Activated naive CD8-positive, alpha-beta T cell treated with anti-CD3 and anti-CD28 coated beads for 36 hours (primary cell): ENCODE results near the gene KRTAP4-3. TPM values are rescaled to one million over a fixed set of nuclear protein-coding genes. Genes with fewer than 3 reads are reported as not detected.
"Not testable (repeated sequence)": the region's sequence is repeated elsewhere in the genome, so short reads cannot be mapped to it uniquely, and the experiment has no call there.

Experiments
- DNase-seq: peaks from one replicate; pipeline ENCODE4 v3.0.0; 2021
- H3K27ac Mint-ChIP-seq: one replicate; pipeline ENCODE4 v1.8.0; 2022; ENCODE audit warnings: mild to moderate bottlenecking, moderate library complexity, mixed read lengths
- H3K27me3 Mint-ChIP-seq: one replicate; pipeline ENCODE4 v1.8.0; 2022; ENCODE audit warnings: mild to moderate bottlenecking, mixed read lengths
- H3K36me3 Mint-ChIP-seq: one replicate; pipeline ENCODE4 v1.8.0; 2021; ENCODE audit warnings: mild to moderate bottlenecking, mixed read lengths
- H3K4me1 Mint-ChIP-seq: one replicate; pipeline ENCODE4 v1.8.0; 2021; ENCODE audit warnings: mixed read lengths
- H3K4me3 Mint-ChIP-seq: one replicate; pipeline ENCODE4 v1.8.0; 2022; ENCODE audit warnings: mild to moderate bottlenecking, moderate library complexity, mixed read lengths
- H3K9me3 Mint-ChIP-seq: one replicate; pipeline ENCODE4 v1.8.0; 2022; ENCODE audit warnings: mixed read lengths
- total RNA-seq, 2 experiments: library from RNA; stranded (reverse); gene quantifications; one replicate each; pipeline ENCODE4 v1.2.3, GENCODE V29; 2021

Gene KRTAP4-3
- total RNA-seq, 2 experiments from 2014 or later: not detected

DNA sequence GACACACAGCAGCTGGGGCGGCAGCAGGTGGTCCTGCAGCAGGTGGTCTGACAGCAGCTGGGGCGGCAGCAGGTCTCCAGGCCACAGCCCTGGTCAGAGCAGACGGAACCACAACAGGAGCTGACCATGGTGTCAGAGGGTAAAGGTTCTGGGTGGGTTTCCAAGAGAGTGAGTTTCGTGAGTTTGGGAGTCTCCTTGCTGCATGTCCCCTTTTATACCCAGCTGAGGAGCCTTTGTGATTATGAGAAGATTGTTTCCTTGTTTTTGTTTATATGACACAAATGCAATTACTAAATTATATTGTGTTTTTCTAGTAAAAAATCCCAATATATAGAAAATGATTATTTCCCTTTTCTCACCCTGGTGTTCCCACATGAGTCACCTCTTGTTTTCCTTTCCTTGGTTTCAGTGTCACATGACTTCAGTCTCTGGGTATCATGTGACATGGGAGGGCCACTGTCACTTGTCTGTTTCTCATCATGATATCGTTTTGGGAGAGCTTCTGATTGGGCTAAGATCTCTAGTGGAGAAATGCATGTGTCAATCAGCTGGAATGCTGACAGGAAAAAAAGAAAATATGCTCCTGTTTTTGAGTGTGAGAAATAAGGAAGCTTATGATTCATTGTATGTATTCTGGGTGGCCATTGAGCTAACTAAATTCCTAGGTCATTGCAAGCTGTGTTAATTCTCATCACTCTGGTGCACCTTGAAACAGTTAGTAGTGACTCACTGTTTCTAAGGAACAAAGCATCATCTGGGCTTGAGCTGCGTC is 27.5 kb downstream of the KRTAP4-3 start, which contains the start of gene KRTAP4-6:
TSS of gene KRTAP4-6 (minus strand) at position 185 of the 772 bp plus-strand sequence. CDS start at position 128, 57 bp downstream.
- Mint-ChIP-seq H3K4me1 (no peaks in the 10 kb centered on the region), H3K9me3 (peaks cover 33% of the 10 kb centered on the region), H3K36me3 (peaks cover 7% of the 10 kb centered on the region), H3K4me3 (no peak within 1 kb of the TSS), H3K27ac (no peak within 1 kb of the TSS), H3K27me3 (no peaks in the 10 kb centered on the region)
- no peak for DNase-seq

DNA sequence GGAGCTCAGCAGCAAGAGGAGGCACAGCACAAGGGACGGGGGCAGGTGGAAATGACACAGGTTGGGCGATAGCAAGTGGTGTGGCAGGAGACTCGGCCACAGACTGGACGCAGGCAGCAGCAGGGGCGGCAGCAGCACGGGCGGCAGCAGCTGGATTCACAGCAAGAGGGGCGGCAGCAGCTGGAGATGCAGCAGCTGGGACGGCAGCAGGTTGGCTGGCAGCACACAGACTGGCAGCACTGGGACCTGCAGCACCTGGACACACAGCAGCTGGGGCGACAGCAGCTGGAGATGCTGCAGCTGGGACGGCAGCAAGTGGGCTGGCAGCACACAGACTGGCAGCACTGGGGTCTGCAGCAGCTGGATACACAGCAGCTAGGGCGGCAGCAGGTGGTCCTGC is 28.2 kb downstream of the KRTAP4-3 start:
- H3K27ac Mint-ChIP-seq, DNase-seq, H3K4me3 Mint-ChIP-seq, H3K36me3 Mint-ChIP-seq, H3K27me3 Mint-ChIP-seq, H3K4me1 Mint-ChIP-seq: not testable (repeated sequence)
- H3K9me3 Mint-ChIP-seq: peaks cover 31% of the 10 kb centered on the region

DNA sequence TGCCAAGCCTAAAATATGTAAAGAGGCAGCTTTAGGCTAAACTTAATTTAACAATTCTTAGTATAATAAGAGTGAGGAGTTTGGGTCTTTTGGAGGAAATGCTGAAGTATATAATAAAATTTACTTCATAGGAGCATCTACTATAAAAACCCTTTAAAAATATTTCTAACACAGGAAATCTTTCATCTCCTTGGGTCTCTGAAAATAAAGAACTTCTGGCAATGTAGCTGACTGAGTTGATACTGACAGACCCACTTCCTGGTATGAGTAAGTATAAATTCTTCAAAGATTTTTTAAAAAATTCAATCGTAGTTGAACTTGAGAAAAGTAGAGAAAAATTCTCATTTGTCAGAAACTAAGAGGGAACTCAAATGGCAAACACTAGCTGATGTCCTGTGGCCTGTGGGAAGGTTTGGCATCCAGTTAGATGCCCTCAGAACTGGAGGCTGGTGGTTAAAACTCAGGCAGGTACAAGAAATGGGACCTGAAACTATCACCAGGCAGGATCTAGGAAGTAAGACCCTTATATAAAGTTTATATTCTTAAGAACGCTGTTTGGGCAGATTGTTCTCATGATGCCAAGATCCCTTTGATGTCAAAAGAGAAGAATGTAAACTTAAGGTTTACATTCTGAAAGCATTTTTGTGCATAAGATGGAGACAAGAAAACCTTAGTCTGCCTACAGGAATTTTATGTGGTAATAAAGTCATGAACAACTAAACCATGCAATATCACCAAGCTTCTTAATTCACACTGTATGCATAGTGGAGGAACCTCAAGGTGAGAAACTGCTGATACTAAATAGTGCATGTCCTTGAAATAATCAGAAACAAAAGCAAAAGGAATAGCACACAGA is 33.9 kb downstream of the KRTAP4-3 start:
- Mint-ChIP-seq H3K36me3 (no peaks in the 10 kb centered on the region), H3K4me1 (peaks cover 22% of the 10 kb centered on the region), H3K27me3 (no peaks in the 10 kb centered on the region), H3K4me3 (no peak overlapping the region), H3K9me3 (peaks cover 13% of the 10 kb centered on the region), H3K27ac (peak overlapping the region; percentile 64)
- no peak for DNase-seq

DNA sequence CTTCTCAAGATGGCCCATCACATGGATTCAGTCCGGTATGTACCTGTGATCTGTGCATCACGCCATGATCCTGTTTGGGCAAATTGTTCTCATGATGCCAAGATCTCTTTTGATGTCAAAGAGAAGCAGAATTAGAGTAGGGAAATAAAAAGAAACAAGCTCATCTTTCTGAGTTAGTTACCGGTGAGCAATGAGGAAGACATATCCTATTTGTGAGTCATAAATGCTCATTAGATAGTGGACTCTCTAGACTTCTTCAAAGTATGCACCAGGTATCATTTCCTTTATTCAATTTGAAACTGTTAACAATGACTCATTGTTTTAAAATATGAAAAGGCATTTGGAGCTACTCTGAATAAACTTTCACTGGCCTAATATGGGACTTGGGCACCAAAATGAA is 36.0 kb downstream of the KRTAP4-3 start:
- peaks cover 14% of the 10 kb centered on the region for H3K9me3 Mint-ChIP-seq
- H3K4me3 Mint-ChIP-seq: no peak overlapping the region
- no peak for DNase-seq
- no peaks in the 10 kb centered on the region for H3K27me3 Mint-ChIP-seq
- peak overlapping the region; percentile 44 for H3K27ac Mint-ChIP-seq
- H3K4me1 Mint-ChIP-seq: peaks cover 22% of the 10 kb centered on the region
- no peaks in the 10 kb centered on the region for H3K36me3 Mint-ChIP-seq

DNA sequence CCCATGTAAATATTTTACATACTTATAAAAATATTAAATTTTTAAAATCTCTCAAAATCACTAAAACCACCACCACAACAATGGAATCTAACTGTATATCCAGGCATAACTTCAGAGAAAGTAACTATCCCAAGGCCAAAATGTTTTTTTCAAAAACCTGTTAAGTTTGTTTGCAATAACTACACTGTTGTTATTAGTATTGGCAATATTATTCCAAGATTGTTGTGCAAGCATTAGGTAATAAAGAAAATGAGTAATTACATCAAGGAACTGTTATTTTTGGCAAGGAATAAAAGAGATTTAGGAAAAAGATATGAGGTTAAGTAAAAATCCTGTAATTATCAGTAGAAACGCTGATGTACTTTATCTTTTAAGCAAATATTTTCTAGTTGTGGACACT is 40.6 kb downstream of the KRTAP4-3 start:
- no peak overlapping the region for H3K4me3 Mint-ChIP-seq
- no peaks in the 10 kb centered on the region for H3K27me3 Mint-ChIP-seq
- DNase-seq: no peak
- H3K36me3 Mint-ChIP-seq: peaks cover 4% of the 10 kb centered on the region
- H3K9me3 Mint-ChIP-seq: peaks cover 18% of the 10 kb centered on the region
- H3K4me1 Mint-ChIP-seq: peaks cover 40% of the 10 kb centered on the region
- H3K27ac Mint-ChIP-seq: no peak overlapping the region

DNA sequence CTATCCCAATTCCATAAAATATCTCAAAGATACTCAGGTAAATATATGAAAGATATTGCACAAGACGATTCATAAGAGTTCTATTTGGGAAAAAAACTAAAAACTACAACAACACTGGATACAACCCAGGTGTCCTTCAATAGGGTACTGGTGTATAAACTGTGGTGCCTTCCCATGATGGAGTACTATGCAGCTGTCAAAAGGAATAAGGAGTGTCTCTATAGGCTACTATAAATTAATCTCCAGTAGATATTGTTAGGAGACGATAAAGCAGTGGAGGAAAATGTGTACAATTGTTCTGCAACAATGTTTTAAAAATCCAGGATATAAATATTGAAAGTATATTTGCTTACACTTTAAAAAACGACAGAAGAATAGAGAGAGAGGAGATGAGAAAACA is 41.6 kb downstream of the KRTAP4-3 start:
- Mint-ChIP-seq H3K4me1 (peaks cover 31% of the 10 kb centered on the region), H3K36me3 (peaks cover 4% of the 10 kb centered on the region), H3K27ac (no peak overlapping the region), H3K27me3 (no peaks in the 10 kb centered on the region), H3K9me3 (peaks cover 19% of the 10 kb centered on the region), H3K4me3 (no peak overlapping the region)
- no peak for DNase-seq

DNA sequence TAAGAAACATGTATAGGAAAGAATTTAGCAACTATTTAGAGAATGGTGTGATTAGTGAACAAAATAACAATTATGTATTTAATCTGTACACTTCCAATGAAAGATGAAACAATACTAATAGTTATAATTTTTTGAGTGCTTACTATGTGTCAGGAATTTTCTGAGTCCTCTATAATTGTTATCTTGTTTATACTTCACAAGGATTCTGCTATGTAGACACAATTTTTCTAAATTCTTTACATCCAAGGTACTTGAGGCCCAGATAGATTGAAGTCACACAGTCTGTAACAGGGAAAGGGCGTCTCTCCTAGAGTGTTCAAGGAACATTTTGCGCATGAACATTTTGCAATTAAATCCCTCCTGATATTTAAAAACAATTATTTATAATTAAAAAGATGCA is 43.0 kb downstream of the KRTAP4-3 start:
- Mint-ChIP-seq H3K27ac (no peak overlapping the region), H3K4me3 (no peak overlapping the region)

DNA sequence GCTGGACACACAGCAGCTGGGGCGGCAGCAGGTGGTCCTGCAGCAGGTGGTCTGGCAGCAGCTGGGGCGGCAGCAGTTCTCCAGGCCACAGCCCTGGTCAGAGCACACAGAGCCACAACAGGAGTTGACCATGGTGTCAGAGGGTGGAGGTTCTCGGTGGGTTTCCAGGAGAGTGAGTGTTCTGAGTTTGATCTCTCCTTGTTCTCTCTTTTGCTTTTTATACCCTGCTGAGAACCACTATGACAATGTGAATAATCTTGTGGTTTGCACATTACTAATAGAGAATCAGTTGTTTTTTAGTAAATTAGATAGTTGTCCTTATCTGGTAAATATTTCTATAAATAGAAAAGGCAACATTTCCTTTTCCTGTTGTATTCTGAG is 44.0 kb downstream of the KRTAP4-3 start, which contains the start of gene KRTAP4-12:
TSS of gene KRTAP4-12 (minus strand) at position 192 of the 381 bp plus-strand sequence. CDS start at position 132, 60 bp downstream.
- Mint-ChIP-seq H3K9me3 (peaks cover 16% of the 10 kb centered on the region), H3K27ac (peak within 1 kb of the TSS; percentile 4), H3K4me1 (peaks cover 37% of the 10 kb centered on the region)
- H3K36me3 Mint-ChIP-seq, DNase-seq, H3K27me3 Mint-ChIP-seq, H3K4me3 Mint-ChIP-seq: not testable (repeated sequence)

More for the DNA sequence above, 43.0 kb downstream of the KRTAP4-3 start:
- Mint-ChIP-seq H3K27me3 (no peaks in the 10 kb centered on the region), H3K36me3 (peaks cover 7% of the 10 kb centered on the region), H3K4me1 (peaks cover 36% of the 10 kb centered on the region), H3K9me3 (peaks cover 19% of the 10 kb centered on the region)
- DNase-seq: no peak

DNA sequence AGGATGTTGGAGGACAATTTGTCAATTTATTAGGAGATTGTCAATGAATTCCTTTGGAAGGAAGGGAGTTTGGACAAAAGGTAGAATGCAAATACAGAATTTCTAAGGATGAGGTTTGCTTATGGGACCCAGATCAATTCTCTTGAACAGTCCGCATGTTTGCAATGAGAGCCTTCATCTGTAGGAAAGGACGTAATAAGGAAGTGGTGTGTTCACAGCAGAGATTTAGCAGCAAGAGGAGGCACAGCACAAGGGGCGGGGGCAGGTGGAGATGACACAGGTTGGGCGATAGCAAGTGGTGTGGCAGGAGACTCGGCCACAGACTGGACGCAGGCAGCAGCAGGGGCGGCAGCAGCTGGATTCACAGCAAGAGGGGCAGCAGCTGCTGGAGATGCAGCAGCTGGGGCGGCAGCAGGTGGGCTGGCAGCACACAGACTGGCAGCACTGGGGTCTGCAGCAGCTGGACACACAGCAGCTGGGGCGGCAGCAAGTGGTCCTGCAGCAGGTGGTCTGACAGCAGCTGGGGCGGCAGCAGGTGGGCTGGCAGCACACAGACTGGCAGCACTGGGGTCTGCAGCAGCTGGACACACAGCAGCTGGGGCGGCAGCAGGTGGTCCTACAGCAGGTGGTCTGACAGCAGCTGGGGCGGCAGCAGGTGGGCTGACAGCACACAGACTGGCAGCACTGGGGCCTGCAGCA is 44.6 kb downstream of the KRTAP4-3 start:
- DNase-seq, H3K4me3 Mint-ChIP-seq, H3K36me3 Mint-ChIP-seq, H3K27me3 Mint-ChIP-seq: not testable (repeated sequence)
- Mint-ChIP-seq H3K4me1 (peaks cover 40% of the 10 kb centered on the region), H3K9me3 (peaks cover 12% of the 10 kb centered on the region), H3K27ac (peak overlapping the region; percentile 4)

DNA sequence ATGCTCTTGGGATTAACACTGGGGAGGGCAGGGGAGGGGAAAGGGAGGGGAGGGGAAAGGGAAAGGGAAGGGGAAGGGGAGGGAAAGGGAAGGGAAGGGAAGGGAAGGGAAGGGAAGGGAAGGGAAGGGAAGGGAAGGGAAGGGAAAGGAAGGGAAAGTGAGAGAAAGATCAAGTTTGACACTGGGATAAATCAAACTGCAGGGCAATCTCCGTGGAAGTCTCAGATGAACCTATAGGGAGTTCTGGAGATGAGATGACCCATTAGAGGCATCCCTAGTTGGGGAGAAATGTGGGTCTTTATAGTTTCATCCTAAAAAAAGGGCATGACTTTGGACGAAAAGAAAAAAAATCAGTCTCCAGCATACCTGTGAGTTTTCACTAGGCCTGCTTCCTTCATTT is 46.3 kb downstream of the KRTAP4-3 start:
- Mint-ChIP-seq H3K36me3 (peaks cover 7% of the 10 kb centered on the region), H3K4me1 (peaks cover 40% of the 10 kb centered on the region), H3K27ac (no peak overlapping the region), H3K9me3 (peaks cover 12% of the 10 kb centered on the region), H3K4me3 (no peak overlapping the region), H3K27me3 (no peaks in the 10 kb centered on the region)
- no peak for DNase-seq

DNA sequence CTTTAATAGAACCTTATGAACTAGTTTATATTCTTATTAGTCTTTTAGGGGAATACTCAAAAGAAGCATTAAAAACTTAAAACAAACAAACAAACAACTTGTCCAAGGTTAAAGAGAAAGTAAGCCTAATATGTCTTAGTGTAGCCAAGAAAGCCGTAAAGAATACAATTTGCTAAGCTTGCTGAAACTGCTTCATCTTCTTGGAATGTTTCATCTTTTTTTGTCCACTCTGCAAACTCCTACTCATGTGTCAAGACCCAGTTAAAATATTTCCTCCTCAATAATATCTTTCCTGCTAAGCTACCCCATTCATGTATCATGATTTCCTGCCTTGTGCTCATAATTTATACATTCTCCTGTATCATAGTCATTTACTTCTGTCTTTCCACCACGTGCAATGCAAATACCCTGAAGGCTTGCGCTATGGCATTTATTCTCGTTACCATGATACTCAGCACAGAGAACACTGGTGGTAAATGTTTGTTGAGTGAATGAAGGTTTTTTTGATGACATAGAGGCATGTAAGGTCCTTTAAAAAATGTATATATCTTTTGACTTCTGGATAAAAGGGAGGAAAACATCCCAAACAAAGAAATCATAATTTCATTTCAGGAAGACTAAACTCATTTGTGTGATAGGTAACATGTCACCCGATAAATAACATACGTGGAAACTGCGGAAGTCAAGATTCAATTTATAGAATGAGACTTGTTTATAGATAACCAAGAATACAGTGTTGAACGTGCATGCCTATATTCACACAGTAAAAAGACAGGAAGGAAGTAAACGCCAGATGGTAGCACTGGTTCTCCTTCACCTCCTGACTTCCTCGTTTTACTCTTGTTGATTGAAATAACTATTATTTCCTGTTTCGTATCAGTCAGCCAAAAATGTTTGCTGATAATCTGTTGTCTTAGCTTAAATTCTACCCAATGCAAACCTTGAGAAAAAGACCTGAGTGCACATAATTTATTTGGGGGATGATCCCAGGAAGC is 48.0 kb downstream of the KRTAP4-3 start:
- not testable (repeated sequence) for H3K4me3 Mint-ChIP-seq, H3K36me3 Mint-ChIP-seq, DNase-seq, H3K9me3 Mint-ChIP-seq, H3K27me3 Mint-ChIP-seq
- H3K4me1 Mint-ChIP-seq: peaks cover 33% of the 10 kb centered on the region
- H3K27ac Mint-ChIP-seq: peak overlapping the region; percentile 68

DNA sequence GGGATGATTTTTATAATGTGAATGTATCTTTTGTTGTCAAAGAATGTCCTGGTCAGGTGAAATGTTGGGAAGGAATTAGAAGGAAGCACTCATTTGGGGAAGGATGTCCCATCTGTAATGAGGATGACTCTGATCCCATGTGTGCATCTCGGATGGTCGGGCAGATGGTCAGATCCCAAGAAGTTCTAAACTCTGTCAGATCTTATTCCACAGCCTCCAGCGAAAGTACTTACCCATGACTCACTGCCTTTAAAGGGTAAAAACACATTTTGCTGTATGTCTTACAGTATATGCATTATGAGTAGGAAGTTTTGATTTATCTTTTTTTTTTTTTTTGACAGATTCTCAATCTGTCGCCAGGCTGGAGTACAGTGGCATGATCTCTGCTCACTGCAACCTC is 49.3 kb downstream of the KRTAP4-3 start:
- no peak overlapping the region for H3K27ac Mint-ChIP-seq
- no peak overlapping the region for H3K4me3 Mint-ChIP-seq
- H3K27me3 Mint-ChIP-seq: no peaks in the 10 kb centered on the region
- H3K9me3 Mint-ChIP-seq: peaks cover 6% of the 10 kb centered on the region
- DNase-seq: no peak
- peaks cover 7% of the 10 kb centered on the region for H3K36me3 Mint-ChIP-seq
- H3K4me1 Mint-ChIP-seq: peaks cover 23% of the 10 kb centered on the region

DNA sequence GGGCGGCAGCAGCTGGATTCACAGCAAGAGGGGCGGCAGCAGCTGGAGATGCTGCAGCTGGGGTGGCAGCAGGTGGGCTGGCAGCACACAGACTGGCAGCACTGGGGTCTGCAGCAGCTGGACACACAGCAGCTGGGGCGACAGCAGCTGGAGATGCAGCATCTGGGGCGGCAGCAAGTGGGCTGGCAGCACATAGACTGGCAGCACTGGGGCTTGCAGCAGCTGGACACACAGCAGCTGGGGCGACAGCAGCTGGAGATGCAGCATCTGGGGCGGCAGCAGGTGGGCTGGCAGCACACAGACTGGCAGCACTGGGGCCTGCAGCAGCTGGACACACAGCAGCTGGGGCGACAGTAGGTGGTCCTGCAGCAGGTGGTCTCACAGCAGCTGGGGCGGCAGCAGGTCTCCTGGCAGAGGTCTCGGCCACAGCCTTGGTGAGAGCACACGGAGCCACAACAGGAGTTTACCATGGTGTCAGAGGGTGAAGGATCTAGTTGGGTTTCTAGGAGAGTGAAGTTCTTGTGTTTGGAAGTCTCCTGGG is 50.1 kb downstream of the KRTAP4-3 start, which contains the start of gene KRTAP4-11:
TSS of gene KRTAP4-11 (minus strand) at position 528 of the 541 bp plus-strand sequence. CDS start at position 470, 58 bp downstream.
- H3K27me3 Mint-ChIP-seq, H3K27ac Mint-ChIP-seq, H3K4me3 Mint-ChIP-seq, H3K36me3 Mint-ChIP-seq, DNase-seq, H3K9me3 Mint-ChIP-seq: not testable (repeated sequence)
- H3K4me1 Mint-ChIP-seq: peaks cover 18% of the 10 kb centered on the region
